ENCODE data around the gene SMAD2. TPM values are rescaled to one million over a fixed set of nuclear protein-coding genes. Genes with fewer than 3 reads are reported as not detected.

SMAD2 gene
- total RNA-seq, 2 experiments from 2014 or later: 156 to 166 TPM

GRCh38 chr18:47926101-47926850 lies 4.2 kb downstream of the SMAD2 start:
- CTCF ChIA-PET: no interaction called here
- peaks cover 61% of the 10 kb centered on the region for H3K4me1 Mint-ChIP-seq
- no peaks in the 10 kb centered on the region for H3K27me3 Mint-ChIP-seq
- H3K4me3 Mint-ChIP-seq: no peak overlapping the region
- ATAC-seq (no peak), DNase-seq (no peak)
- peaks cover 14% of the 10 kb centered on the region for H3K36me3 Mint-ChIP-seq
- peak overlapping the region; percentile 33 for H3K27ac Mint-ChIP-seq
- H3K9me3 Mint-ChIP-seq (ENCODE audit: low read depth): no peaks in the 10 kb centered on the region

GRCh38 chr18:47919916-47920315 lies 10.5 kb downstream of the SMAD2 start:
- H3K27ac Mint-ChIP-seq: no peak overlapping the region
- no peak overlapping the region for H3K4me3 Mint-ChIP-seq

GRCh38 chr18:47917923-47918610 lies 12.4 kb downstream of the SMAD2 start:
- Mint-ChIP-seq H3K4me1 (peaks cover 79% of the 10 kb centered on the region), H3K4me3 (peak overlapping the region; percentile 61), H3K27ac (peak overlapping the region; percentile 85), H3K27me3 (no peaks in the 10 kb centered on the region), H3K36me3 (peaks cover 19% of the 10 kb centered on the region), H3K9me3 (ENCODE audit: low read depth) (no peaks in the 10 kb centered on the region)
- DNase-seq: no peak
- CTCF ChIA-PET: interaction anchor here (1.1 kb wide), 1 partner anchor 145 kb away, joined by 3 read pairs; no protein-coding TSS in a partner anchor
- peak; percentile 78 for ATAC-seq

More at GRCh38 chr18:47919916-47920315, 10.5 kb downstream of the SMAD2 start:
- Mint-ChIP-seq H3K4me1 (peaks cover 75% of the 10 kb centered on the region), H3K27me3 (no peaks in the 10 kb centered on the region), H3K36me3 (peaks cover 19% of the 10 kb centered on the region), H3K9me3 (ENCODE audit: low read depth) (no peaks in the 10 kb centered on the region)
- DNase-seq (no peak), ATAC-seq (no peak)
- CTCF ChIA-PET: no interaction called here

DNA sequence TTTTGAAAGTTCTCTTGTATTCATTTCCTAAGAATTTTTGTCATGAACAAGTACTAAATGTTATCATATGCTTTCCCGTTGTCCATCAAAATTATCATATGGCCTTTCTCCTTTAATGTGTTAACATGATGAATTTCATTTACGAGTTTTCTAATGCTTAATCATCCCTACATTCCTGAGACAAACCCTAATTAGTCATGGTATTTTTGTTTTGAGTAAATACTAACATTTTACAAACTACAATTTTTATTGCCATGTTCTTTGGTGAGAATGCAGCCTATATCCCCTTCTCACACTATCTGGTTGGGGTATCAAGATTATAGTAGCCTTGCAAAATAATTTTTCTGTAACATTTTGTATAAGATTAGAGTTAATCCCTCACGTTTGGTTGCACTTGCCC lies 14.5 kb downstream of the SMAD2 start:
- Mint-ChIP-seq H3K4me1 (peaks cover 83% of the 10 kb centered on the region), H3K36me3 (peaks cover 18% of the 10 kb centered on the region), H3K27ac (peak overlapping the region; percentile 12), H3K27me3 (no peaks in the 10 kb centered on the region), H3K4me3 (no peak overlapping the region), H3K9me3 (ENCODE audit: low read depth) (no peaks in the 10 kb centered on the region)
- DNase-seq (no peak), ATAC-seq (no peak)
- CTCF ChIA-PET: no interaction called here

DNA sequence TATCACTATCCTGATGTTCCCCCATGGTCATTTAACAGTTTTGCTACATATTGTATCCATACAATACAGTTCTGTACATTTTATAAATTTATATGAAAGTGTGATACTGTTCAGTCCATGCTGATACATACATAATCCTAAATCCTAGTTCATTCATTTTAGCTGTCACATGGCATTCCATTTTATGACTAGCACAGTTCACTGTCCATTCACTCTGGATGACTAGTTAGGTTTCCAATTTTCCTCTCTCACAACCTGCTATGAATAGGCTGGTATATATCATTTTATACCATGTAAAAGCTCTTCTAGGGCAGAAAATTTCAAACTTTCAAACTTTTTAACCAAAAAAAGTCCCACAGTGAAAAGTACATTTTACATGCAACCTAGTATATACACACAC lies 15.2 kb downstream of the SMAD2 start:
- Mint-ChIP-seq H3K4me3 (no peak overlapping the region), H3K36me3 (peaks cover 22% of the 10 kb centered on the region), H3K4me1 (peaks cover 83% of the 10 kb centered on the region), H3K27me3 (no peaks in the 10 kb centered on the region), H3K27ac (peak overlapping the region; percentile 15), H3K9me3 (ENCODE audit: low read depth) (no peaks in the 10 kb centered on the region)
- ATAC-seq: no peak
- no peak for DNase-seq
- CTCF ChIA-PET: no interaction called here

DNA sequence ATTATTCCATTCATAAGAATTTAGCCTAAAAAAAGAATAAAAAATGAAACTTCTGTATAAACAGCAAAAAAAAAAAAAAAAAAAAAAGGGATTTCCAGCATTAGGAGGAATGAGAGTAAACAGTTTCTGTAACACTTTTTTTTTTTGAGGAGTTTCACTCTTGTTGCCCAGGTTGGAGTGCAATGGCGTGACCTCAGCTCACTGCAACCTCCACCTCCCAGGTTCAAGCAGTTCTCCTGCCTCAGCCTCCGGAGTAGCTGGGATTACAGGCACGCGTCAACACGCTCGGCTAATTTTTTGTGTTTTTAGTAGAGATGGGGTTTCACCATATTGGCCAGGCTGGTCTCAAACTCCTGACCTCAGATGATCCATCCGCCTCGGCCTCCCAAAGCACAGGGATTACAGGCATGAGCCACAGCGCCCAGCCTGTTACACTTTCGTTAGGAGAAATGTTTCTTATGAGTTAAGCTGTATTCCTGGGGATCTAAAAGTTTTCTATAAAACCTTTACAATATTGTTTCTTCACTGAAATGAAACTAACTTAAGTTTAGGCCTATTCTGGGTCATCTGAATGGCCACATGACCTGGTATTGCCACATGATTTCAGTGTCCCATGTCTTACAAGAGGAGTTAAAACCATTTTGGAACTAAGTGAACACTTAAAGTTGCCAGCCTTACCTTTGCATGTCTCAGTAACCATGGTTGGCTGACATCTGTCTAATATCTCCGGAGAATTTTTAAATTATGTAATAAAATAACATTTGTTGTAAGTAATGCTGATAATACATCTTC lies 17.5 kb downstream of the SMAD2 start:
- H3K9me3 Mint-ChIP-seq (ENCODE audit: low read depth): no peaks in the 10 kb centered on the region
- ATAC-seq (no peak), DNase-seq (no peak)
- CTCF ChIA-PET: interaction anchor here (0.7 to 1.7 kb wide), 2 partner anchors 19 to 140 kb away, joined by 4 to 5 read pairs; no protein-coding TSS in a partner anchor
- peak overlapping the region; percentile 76 for H3K27ac Mint-ChIP-seq
- H3K27me3 Mint-ChIP-seq: no peaks in the 10 kb centered on the region
- no peak overlapping the region for H3K4me3 Mint-ChIP-seq
- H3K36me3 Mint-ChIP-seq: peaks cover 29% of the 10 kb centered on the region
- peaks cover 73% of the 10 kb centered on the region for H3K4me1 Mint-ChIP-seq

DNA sequence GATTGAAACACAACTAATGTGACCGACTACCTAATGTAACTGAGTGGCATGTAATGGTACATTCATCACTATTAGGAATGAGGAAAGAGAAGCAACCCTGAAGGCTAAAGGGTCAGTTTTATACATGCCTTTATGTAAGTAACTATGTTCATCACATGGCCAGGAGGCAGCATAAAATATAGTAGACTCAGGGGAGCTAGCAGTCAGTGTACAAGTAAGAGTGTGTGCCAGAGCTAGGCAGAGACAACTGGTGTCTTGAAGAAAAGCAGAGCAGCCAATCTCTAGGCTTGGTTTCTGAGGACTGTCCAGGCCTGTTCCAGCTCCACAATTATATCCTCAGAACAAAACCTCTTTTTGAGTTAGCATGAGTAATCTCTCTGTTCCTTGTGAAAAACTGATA lies 18.1 kb downstream of the SMAD2 start:
- H3K36me3 Mint-ChIP-seq: peaks cover 34% of the 10 kb centered on the region
- no peaks in the 10 kb centered on the region for H3K27me3 Mint-ChIP-seq
- H3K9me3 Mint-ChIP-seq (ENCODE audit: low read depth): no peaks in the 10 kb centered on the region
- H3K4me3 Mint-ChIP-seq: peak overlapping the region; percentile 19
- DNase-seq (no peak), ATAC-seq (peak; percentile 75)
- peaks cover 69% of the 10 kb centered on the region for H3K4me1 Mint-ChIP-seq
- CTCF ChIA-PET: no interaction called here
- peak overlapping the region; percentile 76 for H3K27ac Mint-ChIP-seq

- CTCF ChIA-PET: no interaction called here
- DNase-seq: no peak
- peak overlapping the region; percentile 19 for H3K4me3 Mint-ChIP-seq
- H3K27ac Mint-ChIP-seq: peak overlapping the region; percentile 76
- peaks cover 67% of the 10 kb centered on the region for H3K4me1 Mint-ChIP-seq
- no peaks in the 10 kb centered on the region for H3K27me3 Mint-ChIP-seq
- peaks cover 38% of the 10 kb centered on the region for H3K36me3 Mint-ChIP-seq
- H3K9me3 Mint-ChIP-seq (ENCODE audit: low read depth): peaks cover 4% of the 10 kb centered on the region
- ATAC-seq: peak; percentile 60
Measured at GRCh38 chr18:47911877-47912276, 18.6 kb downstream of the SMAD2 start.

DNA sequence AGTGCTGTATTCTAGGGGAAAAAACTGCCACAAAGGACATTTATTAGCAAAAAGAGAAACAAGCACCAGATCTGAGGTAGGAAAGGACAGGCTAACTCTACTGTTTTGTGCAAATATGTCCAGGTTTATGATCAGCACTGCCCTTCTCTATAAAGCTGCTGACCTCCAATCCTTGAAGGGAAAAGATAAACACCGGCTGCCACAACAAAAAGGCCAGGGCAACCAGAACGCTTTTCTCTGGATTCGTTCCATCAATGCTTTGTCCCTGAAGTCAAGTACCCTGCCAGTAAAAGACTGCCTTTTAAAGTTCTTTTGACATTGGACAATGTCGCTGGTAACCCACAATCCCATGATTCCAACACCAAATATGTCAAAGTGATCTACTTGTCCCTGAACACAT lies 21.0 kb downstream of the SMAD2 start:
- H3K4me3 Mint-ChIP-seq: no peak overlapping the region
- no peak overlapping the region for H3K27ac Mint-ChIP-seq
- no peaks in the 10 kb centered on the region for H3K27me3 Mint-ChIP-seq
- CTCF ChIA-PET: interaction anchor here (0.7 kb wide), 1 partner anchor 54 kb away, joined by 3 read pairs; no protein-coding TSS in a partner anchor
- H3K36me3 Mint-ChIP-seq: peaks cover 58% of the 10 kb centered on the region
- H3K4me1 Mint-ChIP-seq: peaks cover 61% of the 10 kb centered on the region
- peaks cover 17% of the 10 kb centered on the region for H3K9me3 Mint-ChIP-seq (ENCODE audit: low read depth)
- ATAC-seq: no peak
- no peak for DNase-seq

DNA sequence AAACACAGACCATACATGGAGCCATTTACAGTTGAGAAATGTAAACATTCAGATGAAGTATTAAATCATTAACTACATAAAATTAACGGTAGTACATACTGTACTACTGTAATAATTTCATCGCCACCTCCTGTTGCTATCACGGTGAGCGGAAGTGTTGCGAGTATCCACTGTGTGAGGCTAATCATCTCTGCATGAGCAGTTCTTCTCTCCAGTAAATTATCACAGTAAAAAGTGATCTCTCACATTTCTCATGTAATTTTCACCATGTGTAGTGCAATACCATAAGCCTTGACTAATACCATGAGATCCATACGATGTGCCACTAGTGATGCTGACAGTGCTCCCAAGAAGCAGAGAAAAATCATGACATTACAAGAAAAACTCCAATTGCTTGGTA lies 21.9 kb downstream of the SMAD2 start:
- H3K36me3 Mint-ChIP-seq: peaks cover 67% of the 10 kb centered on the region
- H3K9me3 Mint-ChIP-seq (ENCODE audit: low read depth): peaks cover 24% of the 10 kb centered on the region
- H3K4me1 Mint-ChIP-seq: peaks cover 61% of the 10 kb centered on the region
- no peak for DNase-seq
- ATAC-seq: no peak
- H3K4me3 Mint-ChIP-seq: no peak overlapping the region
- CTCF ChIA-PET: interaction anchor here (0.7 kb wide), 1 partner anchor 55 kb away, joined by 3 read pairs; no protein-coding TSS in a partner anchor
- no peak overlapping the region for H3K27ac Mint-ChIP-seq
- no peaks in the 10 kb centered on the region for H3K27me3 Mint-ChIP-seq

DNA sequence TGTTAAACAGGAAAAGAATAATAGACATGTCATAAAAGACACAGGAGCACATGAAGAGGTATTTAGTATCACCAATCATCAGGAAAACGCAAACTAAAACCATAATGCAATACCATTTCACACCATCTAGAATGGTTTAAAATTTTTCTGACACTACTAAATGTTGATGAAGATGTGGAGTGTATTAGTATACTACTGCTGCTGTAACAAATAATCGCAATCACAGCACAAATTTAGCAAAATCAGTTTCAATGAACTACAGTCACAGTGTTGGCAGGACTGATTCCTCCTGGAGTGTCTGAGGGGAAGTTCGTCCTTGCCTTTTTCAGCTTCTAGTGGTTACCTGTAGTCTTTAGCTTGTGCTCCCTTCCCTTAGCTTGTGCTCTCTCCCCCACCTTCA lies 24.1 kb downstream of the SMAD2 start:
- Mint-ChIP-seq H3K4me1 (peaks cover 62% of the 10 kb centered on the region), H3K27ac (no peak overlapping the region), H3K9me3 (ENCODE audit: low read depth) (peaks cover 31% of the 10 kb centered on the region), H3K4me3 (no peak overlapping the region), H3K36me3 (peaks cover 81% of the 10 kb centered on the region), H3K27me3 (no peaks in the 10 kb centered on the region)
- no peak for ATAC-seq
- DNase-seq: no peak
- CTCF ChIA-PET: interaction anchor here (1.3 kb wide), 1 partner anchor 13 kb away, joined by 3 read pairs; no protein-coding TSS in a partner anchor

GRCh38 chr18:47903809-47904208 lies 26.6 kb downstream of the SMAD2 start:
- Mint-ChIP-seq H3K4me1 (peaks cover 65% of the 10 kb centered on the region), H3K9me3 (ENCODE audit: low read depth) (peaks cover 33% of the 10 kb centered on the region), H3K4me3 (no peak overlapping the region), H3K27me3 (no peaks in the 10 kb centered on the region), H3K27ac (no peak overlapping the region), H3K36me3 (peaks cover 80% of the 10 kb centered on the region)
- CTCF ChIA-PET: no interaction called here
- no peak for ATAC-seq
- no peak for DNase-seq

Data from activated CD8-positive, alpha-beta memory T cell treated with anti-CD3 and anti-CD28 coated beads, Interleukin-2, amount 10 ng/mL, durations not matched to agents 7 days and 5 days (primary cell).